MM.1S (cell line): Measurements from ENCODE around the gene TERT.

Experiments
- EZH2 ChIP-seq: fragments of 300-600 bp; sonication (generic); optimal IDR thresholded peaks from 2 replicates; pipeline ENCODE3; 2017; ENCODE audit warnings: low read depth, mild to moderate bottlenecking, antibody characterized with exemption, low read length, mixed read lengths
- TF ChIP-seq, protein P1 (sequence below): fragments of 300-600 bp; sonication (generic); IDR thresholded peaks from 2 replicates; pipeline ENCODE4 v1.5.1; 2016; ENCODE audit warnings: antibody characterized with exemption, low read length, mixed read lengths

DNA sequence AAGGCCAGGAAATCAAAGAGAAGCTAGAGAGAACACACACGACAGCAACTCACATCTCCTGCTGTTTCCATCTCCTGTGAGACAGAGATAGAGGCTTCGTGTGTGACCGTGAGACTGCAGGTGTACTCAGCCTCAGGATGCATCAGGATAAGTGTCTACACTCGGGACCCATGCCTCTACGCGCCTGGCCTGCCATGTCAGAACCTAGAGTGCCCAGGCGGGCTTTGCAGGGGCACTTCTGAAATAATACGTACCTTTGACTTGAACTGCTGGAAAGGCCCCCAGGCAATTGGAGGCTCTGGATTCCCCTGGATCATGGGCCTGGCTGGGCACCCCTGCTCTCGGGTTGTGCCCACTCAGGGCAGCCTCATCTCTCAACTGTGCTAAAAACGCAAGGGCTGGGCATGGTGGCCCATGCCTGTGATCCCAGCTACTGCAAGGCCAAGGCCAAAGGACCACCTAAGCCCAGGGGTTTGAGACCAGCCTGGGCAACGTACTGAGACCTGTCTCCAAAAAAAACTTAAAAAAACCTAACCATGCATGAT is 37.1 kb upstream of the TERT start:
- TF ChIP-seq, protein P1, sequence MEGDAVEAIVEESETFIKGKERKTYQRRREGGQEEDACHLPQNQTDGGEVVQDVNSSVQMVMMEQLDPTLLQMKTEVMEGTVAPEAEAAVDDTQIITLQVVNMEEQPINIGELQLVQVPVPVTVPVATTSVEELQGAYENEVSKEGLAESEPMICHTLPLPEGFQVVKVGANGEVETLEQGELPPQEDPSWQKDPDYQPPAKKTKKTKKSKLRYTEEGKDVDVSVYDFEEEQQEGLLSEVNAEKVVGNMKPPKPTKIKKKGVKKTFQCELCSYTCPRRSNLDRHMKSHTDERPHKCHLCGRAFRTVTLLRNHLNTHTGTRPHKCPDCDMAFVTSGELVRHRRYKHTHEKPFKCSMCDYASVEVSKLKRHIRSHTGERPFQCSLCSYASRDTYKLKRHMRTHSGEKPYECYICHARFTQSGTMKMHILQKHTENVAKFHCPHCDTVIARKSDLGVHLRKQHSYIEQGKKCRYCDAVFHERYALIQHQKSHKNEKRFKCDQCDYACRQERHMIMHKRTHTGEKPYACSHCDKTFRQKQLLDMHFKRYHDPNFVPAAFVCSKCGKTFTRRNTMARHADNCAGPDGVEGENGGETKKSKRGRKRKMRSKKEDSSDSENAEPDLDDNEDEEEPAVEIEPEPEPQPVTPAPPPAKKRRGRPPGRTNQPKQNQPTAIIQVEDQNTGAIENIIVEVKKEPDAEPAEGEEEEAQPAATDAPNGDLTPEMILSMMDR, result no peak
- TF ChIP-seq EZH2, result no peak
